HG02678 (cell line): ENCODE measurements around the gene CASP9.
A peak's percentile ranks its signal among the peaks of the same experiment; 100 is the strongest.
"Not testable (repeated sequence)": the region's sequence is repeated elsewhere in the genome, so short reads cannot be mapped to it uniquely, and the experiment has no call there.

ENCODE experiments used
- ATAC-seq: cut with Tn5 transposase; IDR thresholded peaks from one replicate; pipeline ENCODE4 v1.9.1; 2021; ENCODE audit warnings: mild to moderate bottlenecking, moderate library complexity; ENCODE audit not compliant: unreplicated experiment

Gene CASP9

DNA sequence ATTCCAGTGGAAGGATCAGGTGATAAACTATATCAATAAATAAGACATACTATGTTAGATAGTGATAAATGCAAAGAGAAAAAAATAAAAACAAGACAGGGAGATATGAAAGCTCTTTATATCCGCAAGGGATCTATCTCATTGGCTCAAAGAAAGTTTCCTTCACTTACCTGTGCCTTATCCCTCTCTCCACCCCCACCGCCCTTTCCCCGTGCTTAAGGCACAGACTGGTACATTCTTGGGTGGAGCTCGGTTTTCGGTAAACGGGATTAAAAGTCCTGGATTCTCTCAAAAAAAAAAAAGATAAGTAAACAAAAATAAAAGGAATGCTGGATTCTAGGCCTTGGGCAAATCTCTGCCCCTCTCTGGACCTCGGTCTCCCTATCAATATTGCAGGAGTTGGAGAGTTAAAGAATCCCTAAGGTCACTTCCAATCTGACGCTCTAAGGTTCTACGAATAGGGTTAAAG, 2.0 kb upstream of the CASP9 start:
- ATAC-seq: no peak

DNA sequence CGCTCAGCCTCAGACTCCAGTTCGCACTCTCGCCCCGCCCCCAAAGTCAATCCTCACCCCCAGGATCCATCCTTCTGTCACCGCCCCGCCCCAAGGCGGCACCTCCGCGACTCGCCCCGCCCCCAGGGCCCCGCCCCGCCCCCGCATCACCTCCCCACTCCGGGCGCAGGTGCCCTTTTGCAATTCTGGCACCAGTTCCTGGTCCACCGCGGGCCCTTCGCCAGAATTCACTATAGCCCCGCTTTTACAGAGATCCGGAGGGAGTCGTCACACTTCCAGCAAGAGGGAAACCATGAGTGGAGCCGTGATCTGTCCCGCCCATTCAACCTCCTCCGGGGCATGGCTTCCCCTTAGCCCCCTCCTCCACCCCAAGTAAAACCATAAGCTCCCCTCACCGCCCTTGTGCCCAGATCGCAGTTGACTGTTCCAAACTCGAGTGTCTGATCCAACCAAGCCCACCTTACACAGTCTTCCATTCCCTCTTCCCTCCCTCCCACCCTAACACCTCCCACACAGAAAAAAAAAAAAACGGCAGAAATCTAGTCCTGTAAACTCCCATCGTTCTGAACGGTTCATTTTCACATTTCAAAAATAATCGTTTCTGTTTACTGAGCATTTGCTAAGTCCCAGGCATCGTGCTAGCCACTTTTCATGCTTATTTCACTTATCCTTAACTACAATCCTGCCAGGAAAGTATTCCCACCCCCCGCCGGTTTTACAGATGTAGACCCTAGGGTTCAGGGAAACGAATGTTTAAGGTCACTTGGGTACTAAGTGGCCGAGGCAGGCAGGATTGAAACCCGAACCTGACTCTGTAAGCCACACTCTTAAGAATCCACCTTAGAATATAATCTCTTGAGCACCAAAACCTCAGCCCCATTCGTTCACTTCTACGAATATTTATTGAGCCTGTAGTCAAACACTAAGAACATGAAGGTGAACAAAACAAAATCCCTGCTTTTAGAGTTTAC, 1.3 kb upstream of the CASP9 start:
- no peak for ATAC-seq

DNA sequence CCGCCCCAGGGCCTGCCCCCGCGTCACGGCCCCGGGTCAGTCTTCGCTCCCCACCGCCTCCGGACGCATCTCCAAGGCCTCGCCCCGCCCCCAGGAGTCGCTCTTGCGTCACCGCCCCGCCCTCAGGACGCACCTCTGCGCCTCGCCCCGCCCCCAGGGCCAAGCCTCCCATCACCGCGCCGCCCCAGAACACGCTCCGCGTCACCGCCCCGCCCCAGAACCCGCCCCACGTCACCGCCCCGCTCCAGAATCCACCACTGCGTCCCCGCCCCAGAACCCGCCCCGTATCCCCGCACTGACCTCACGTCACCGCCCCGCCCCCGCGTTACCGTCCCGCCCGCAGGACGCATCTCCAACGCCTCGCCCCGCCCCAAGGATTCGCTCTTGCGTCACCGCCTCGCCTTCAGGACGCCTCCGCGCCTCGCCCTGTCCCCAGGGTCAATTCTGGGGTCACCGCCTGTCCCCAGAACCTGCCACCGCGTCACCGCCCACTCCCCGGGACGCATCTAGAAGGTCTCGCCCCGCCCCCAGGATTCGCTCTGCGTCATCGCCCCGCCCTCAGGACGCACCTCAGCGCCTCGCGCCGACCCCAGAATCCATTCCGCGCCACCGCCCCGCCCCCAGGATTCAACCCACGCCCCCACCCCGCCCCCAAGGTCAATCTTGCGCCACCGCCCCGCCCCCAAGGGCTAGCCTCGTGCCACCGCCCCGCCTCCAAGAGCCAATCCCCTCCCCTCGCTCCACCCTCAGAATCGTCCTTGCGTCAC, 451 bp upstream of the CASP9 start:
- ATAC-seq: peak; percentile 48

DNA sequence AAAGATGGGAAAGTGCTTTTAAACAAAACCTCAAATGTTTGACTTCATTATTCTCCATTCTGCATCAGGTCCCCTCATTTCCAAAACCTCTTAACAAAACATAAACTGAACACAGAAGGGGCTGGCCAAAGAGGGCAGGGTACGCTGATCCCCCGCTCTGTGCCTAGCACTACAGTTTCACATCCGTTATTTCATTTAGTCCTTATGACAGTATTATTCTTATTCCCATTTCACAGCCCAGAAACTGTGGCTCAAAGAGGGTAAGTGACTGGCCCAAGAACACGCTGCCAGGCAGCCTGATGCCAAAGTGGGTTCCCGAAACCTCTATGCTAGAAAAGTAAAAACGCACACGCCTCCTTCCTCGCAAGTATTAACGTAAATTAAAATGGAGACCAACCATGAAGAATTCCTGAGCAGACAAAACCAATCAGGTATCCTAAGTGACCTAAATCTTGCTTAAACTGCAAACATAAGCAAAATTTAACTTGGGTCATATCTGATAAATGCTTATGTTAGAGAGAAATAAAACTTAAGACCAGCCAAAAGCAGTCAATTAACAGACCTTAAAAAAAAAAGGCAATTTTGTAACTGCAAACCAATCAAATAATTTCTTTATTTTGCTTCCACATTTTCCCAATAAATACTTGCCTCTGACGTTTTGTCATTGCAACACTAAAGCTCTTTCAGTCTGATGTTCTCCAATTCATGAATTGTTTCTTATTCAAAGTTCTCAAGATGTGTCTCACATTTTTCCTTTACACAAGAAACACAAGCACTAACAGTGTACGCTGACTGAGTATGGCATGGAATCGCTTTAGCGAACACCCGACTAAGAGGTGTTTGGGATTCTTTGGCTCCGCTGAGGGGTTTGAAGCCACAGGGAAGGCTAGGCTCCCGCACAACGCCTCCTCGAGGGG, 653 bp downstream of the CASP9 start:
- ATAC-seq: no peak

- no peak for ATAC-seq
Measured at GRCh38 chr1:15522551-15522950, 1.5 kb downstream of the CASP9 start.

GRCh38 chr1:15521206-15521906, 2.7 kb downstream of the CASP9 start:
- not testable (repeated sequence) for ATAC-seq

DNA sequence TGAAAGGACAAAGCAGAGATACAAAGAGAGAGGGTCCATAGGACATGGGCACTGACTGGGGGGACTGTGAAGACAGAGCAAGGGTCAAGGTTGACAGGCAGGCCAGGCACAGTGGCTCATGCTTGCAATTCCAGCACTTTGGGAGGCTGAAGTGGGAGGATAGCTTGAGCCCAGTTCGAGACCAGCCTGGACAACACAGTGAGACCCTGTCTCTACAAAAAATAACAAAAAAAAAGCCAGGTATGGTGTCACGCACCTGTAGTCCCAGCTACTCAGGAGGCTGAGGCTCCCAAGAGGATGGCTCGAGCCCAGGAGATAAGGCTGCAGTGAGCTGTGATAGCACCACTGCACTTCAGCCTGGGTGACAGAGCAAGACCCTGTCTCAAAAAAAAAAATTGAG, 4.4 kb downstream of the CASP9 start:
- no peak for ATAC-seq

DNA sequence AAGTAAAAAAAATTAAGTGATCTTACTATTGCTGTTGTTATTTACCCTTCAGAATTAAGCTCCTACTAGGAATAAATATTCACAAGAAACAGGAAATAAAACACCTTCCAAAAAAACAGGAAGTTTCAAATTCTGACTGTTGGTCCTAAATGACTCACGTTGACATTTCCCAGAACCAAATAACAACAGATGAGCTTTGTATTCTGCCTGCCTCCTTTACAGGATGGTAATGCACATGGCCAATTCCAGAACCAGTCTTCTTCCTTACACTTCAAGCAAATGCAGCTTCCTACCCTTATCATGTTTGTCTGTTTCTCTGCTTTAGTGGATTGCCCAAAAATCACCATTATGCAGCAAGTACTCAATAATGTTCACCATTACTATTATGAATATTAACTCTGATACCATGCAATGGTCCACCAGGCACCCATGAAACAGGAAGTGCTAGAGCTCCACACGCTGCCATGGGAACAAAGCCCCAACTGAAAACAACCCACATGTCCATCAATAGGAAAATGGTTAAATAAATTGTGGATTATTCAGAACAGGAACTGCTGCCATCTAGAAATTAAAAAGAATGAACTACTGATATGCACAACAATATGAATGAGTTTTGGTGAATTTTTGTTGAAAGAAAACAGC, 8.9 kb downstream of the CASP9 start:
- no peak for ATAC-seq

GRCh38 chr1:15514557-15514956, 9.5 kb downstream of the CASP9 start:
- not testable (repeated sequence) for ATAC-seq

- ATAC-seq: no peak
Measured at GRCh38 chr1:15513919-15514318, 10.1 kb downstream of the CASP9 start.

- no peak for ATAC-seq
Measured at GRCh38 chr1:15513192-15513591, 10.8 kb downstream of the CASP9 start.

- ATAC-seq: no peak
Measured at GRCh38 chr1:15510611-15511405, 13.2 kb downstream of the CASP9 start.

DNA sequence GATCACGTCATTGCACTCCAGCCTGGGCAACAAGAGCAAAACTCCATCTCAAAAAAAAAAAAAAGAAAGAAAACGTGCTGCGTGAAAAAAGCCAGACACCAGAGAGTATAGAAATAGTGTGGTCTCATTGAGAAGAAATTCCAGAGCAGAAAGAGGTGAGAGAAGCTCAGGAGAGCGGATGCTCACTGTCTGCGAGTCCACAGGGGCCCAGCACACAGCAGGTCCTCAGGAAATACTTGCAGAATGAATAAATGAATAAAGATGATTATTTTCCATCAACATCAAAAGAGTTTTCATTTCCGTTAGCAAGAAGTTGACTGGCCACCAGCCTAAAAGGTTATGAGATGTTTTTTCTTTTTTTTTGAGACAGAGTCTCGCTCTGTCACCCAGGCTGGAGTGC, 14.4 kb downstream of the CASP9 start:
- no peak for ATAC-seq

DNA sequence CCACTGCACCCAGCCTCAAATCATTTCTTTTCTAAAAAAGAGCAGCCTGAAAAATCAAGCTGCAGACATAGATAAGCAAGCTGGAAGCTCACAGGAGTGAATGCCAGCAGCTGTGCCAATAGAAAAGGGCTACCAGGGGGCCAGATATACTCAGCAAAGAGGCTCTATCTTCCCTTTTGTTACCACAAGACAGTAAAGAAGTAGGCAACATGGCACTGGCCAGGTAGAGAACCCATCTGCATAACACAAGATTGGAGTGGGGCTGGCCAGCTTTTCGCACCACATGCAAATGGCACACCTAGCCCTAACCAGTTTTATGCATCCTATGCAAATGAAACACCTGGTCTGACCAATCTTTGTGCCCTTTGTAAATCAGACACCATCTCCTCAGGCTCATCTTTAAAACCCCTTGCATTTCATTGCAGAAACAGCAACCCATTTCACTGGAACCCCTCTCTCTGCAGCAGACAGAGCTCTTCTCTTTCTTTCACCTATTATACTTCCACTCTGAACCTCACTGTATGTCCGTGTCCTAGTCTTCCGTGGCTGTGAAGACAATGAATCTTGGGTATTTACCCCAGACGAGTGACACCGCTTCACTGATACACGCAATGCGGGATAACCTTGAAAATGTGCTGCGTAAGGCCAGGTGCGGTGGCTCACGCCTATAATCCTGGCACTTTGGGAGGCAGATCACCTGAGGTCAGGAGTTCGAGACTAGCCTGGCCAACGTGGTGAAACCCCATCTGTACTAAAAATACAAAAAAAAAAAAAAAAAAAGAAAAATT, 15.1 kb downstream of the CASP9 start:
- ATAC-seq: no peak

GRCh38 chr1:15507278-15507677, 16.7 kb downstream of the CASP9 start:
- ATAC-seq: no peak

DNA sequence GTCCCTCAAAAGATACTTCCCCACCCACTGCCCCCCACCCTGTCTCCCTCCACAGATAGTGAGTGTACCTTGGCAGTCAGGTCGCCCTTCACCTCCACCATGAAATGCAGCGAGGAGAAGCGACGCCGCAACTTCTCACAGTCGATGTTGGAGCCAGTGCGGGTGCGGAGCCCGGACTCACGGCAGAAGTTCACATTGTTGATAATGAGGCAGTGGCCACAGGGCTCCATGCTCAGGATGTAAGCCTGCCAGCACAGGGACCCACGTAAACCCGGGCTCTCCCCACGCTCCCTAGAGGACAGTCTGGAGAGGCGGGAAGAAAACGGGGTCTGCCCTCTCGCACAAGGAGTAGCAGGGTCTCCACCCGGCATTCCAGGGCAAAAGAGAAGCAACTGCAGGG, 17.2 kb downstream of the CASP9 start:
- ATAC-seq: no peak

- no peak for ATAC-seq
Measured at GRCh38 chr1:15504436-15504835, 19.6 kb downstream of the CASP9 start.
